Skeletal muscle cell (primary cell): ENCODE data around the gene ARHGAP29.

Source experiments
- DNase-seq: peaks from one replicate; pipeline ENCODE4 v3.0.0-alpha.2; 2010; ENCODE audit warnings: low read depth
- H3K4me3 ChIP-seq: 2 replicates; pipeline ENCODE4 v1.5.1; 2011; ENCODE audit warnings: low read depth, mild to moderate bottlenecking, control low read depth, low read length, moderate library complexity

Gene ARHGAP29

GRCh38 chr1:94237291-94238226 is at the start of gene ARHGAP29:
Gene ARHGAP29 (minus strand): TSS chr1:94237584. CDS start chr1:94231611, 5,973 bp downstream.
- H3K4me3 ChIP-seq: peak within 1 kb of the TSS; percentile 90

GRCh38 chr1:94286864-94287437 is 49.6 kb upstream of the ARHGAP29 start:
- H3K4me3 ChIP-seq: no peak overlapping the region
- no peak for DNase-seq

More at GRCh38 chr1:94237291-94238226, at the start of gene ARHGAP29:
- DNase-seq: no peak

GRCh38 chr1:94285031-94285654 is 47.8 kb upstream of the ARHGAP29 start:
- no peak overlapping the region for H3K4me3 ChIP-seq
- DNase-seq: no peak

- DNase-seq: no peak
- no peak overlapping the region for H3K4me3 ChIP-seq
These were observed 47.1 kb upstream of the ARHGAP29 start for GRCh38 chr1:94284476-94284875.

GRCh38 chr1:94283462-94283861 is 46.1 kb upstream of the ARHGAP29 start:
- no peak overlapping the region for H3K4me3 ChIP-seq
- no peak for DNase-seq

GRCh38 chr1:94282143-94282711 is 44.8 kb upstream of the ARHGAP29 start:
- H3K4me3 ChIP-seq: no peak overlapping the region
- no peak for DNase-seq

GRCh38 chr1:94281361-94282142 is 44.2 kb upstream of the ARHGAP29 start:
- DNase-seq: no peak
- H3K4me3 ChIP-seq: no peak overlapping the region

- DNase-seq: no peak
- no peak overlapping the region for H3K4me3 ChIP-seq
These were observed 43.2 kb upstream of the ARHGAP29 start for GRCh38 chr1:94280541-94280940.

GRCh38 chr1:94279462-94279861 is 42.1 kb upstream of the ARHGAP29 start:
- no peak for DNase-seq
- no peak overlapping the region for H3K4me3 ChIP-seq

- no peak for DNase-seq
- H3K4me3 ChIP-seq: no peak overlapping the region
These were observed 41.7 kb upstream of the ARHGAP29 start for GRCh38 chr1:94279038-94279437.

GRCh38 chr1:94276988-94277434 is 39.6 kb upstream of the ARHGAP29 start:
- no peak overlapping the region for H3K4me3 ChIP-seq
- DNase-seq: no peak

GRCh38 chr1:94275083-94275482 is 37.7 kb upstream of the ARHGAP29 start:
- DNase-seq: no peak
- no peak overlapping the region for H3K4me3 ChIP-seq

GRCh38 chr1:94274561-94274960 is 37.2 kb upstream of the ARHGAP29 start:
- H3K4me3 ChIP-seq: no peak overlapping the region
- DNase-seq: no peak

- no peak for DNase-seq
- H3K4me3 ChIP-seq: no peak overlapping the region
These were observed 35.7 kb upstream of the ARHGAP29 start for GRCh38 chr1:94273111-94273510.

- no peak overlapping the region for H3K4me3 ChIP-seq
- no peak for DNase-seq
These were observed 35.0 kb upstream of the ARHGAP29 start for GRCh38 chr1:94272388-94272787.

GRCh38 chr1:94271373-94271772 is 34.0 kb upstream of the ARHGAP29 start:
- no peak for DNase-seq
- no peak overlapping the region for H3K4me3 ChIP-seq

GRCh38 chr1:94270801-94271203 is 33.4 kb upstream of the ARHGAP29 start:
- DNase-seq: peak; percentile 90
- no peak overlapping the region for H3K4me3 ChIP-seq

- no peak for DNase-seq
- H3K4me3 ChIP-seq: no peak overlapping the region
These were observed 32.5 kb upstream of the ARHGAP29 start for GRCh38 chr1:94269921-94270320.

- DNase-seq: no peak
These were observed 28.5 kb upstream of the ARHGAP29 start for GRCh38 chr1:94265906-94266305.

More at GRCh38 chr1:94265906-94266305, 28.5 kb upstream of the ARHGAP29 start:
- H3K4me3 ChIP-seq: no peak overlapping the region
